ENCODE results near the gene CARMIL3. TPM values are rescaled to one million over a fixed set of nuclear protein-coding genes. Genes with fewer than 3 reads are reported as not detected.
"Not testable (repeated sequence)": the region's sequence is repeated elsewhere in the genome, so short reads cannot be mapped to it uniquely, and the experiment has no call there.

Gene CARMIL3
- not detected in 2 replicates for total RNA-seq (2014; rRNA removed; shearing (Covaris generic))

GRCh38 chr14:24051789-24052655 is at the start of gene CARMIL3:
Gene CARMIL3, plus strand, starts transcription at chr14:24052009. Its CDS starts 145 bp downstream, at chr14:24052154.
- DNase-seq (ENCODE audit: low read depth): peak; percentile 40

- DNase-seq (ENCODE audit: low read depth): not testable (repeated sequence)
These were observed 45.4 kb upstream of the CARMIL3 start for GRCh38 chr14:24006471-24006816.

GRCh38 chr14:24006817-24007652 is 44.8 kb upstream of the CARMIL3 start:
- DNase-seq (ENCODE audit: low read depth): peak; percentile 22

GRCh38 chr14:24011051-24011450 is 40.8 kb upstream of the CARMIL3 start:
- no peak for DNase-seq (ENCODE audit: low read depth)

GRCh38 chr14:24012726-24013273 is 39.0 kb upstream of the CARMIL3 start:
- DNase-seq (ENCODE audit: low read depth): peak; percentile 8

GRCh38 chr14:24013654-24014514 is 37.9 kb upstream of the CARMIL3 start:
- DNase-seq (ENCODE audit: low read depth): peak; percentile 68

GRCh38 chr14:24015745-24016144 is 36.1 kb upstream of the CARMIL3 start:
- DNase-seq (ENCODE audit: low read depth): not testable (repeated sequence)

GRCh38 chr14:24018978-24019377 is 32.8 kb upstream of the CARMIL3 start:
- not testable (repeated sequence) for DNase-seq (ENCODE audit: low read depth)

GRCh38 chr14:24019944-24020343 is 31.9 kb upstream of the CARMIL3 start:
- DNase-seq (ENCODE audit: low read depth): not testable (repeated sequence)

GRCh38 chr14:24020520-24020919 is 31.3 kb upstream of the CARMIL3 start:
- DNase-seq (ENCODE audit: low read depth): not testable (repeated sequence)

GRCh38 chr14:24024939-24025418 is 26.8 kb upstream of the CARMIL3 start:
- not testable (repeated sequence) for DNase-seq (ENCODE audit: low read depth)

- not testable (repeated sequence) for DNase-seq (ENCODE audit: low read depth)
These were observed 22.1 kb upstream of the CARMIL3 start for GRCh38 chr14:24029687-24030086.

- DNase-seq (ENCODE audit: low read depth): not testable (repeated sequence)
These were observed 20.5 kb upstream of the CARMIL3 start for GRCh38 chr14:24031331-24031730.

GRCh38 chr14:24032727-24033418 is 18.9 kb upstream of the CARMIL3 start:
- peak; percentile 63 for DNase-seq (ENCODE audit: low read depth)

- DNase-seq (ENCODE audit: low read depth): not testable (repeated sequence)
These were observed 16.0 kb upstream of the CARMIL3 start for GRCh38 chr14:24035769-24036168.

GRCh38 chr14:24036169-24036962 is 15.4 kb upstream of the CARMIL3 start:
- peak; percentile 74 for DNase-seq (ENCODE audit: low read depth)

- not testable (repeated sequence) for DNase-seq (ENCODE audit: low read depth)
These were observed 14.7 kb upstream of the CARMIL3 start for GRCh38 chr14:24036963-24037657.

GRCh38 chr14:24037658-24038037 is 14.2 kb upstream of the CARMIL3 start:
- no peak for DNase-seq (ENCODE audit: low read depth)

GRCh38 chr14:24038686-24039085 is 13.1 kb upstream of the CARMIL3 start:
- no peak for DNase-seq (ENCODE audit: low read depth)
